Fibroblast of lung (primary cell): ENCODE results near the gene KIAA0040. TPM values are rescaled to one million over a fixed set of nuclear protein-coding genes. Genes with fewer than 3 reads are reported as not detected.
A peak's percentile ranks its signal among the peaks of the same experiment; 100 is the strongest.

Experiments used
- DNase-seq, 2 donors: peaks; one replicate each; pipeline versions ENCODE4 v3.0.0 to v3.0.0-alpha.2; 2010; ENCODE audit warnings: low read depth in 2 of 2
- H2AFZ ChIP-seq: 2 replicates; pipeline ENCODE4 v1.5.1; 2012; ENCODE audit warnings: low read length, control low read depth, inconsistent platforms
- H3K27ac ChIP-seq: 2 replicates; pipeline ENCODE4 v1.5.1; 2011; ENCODE audit warnings: low read length, control low read depth; ENCODE audit not compliant: insufficient read depth
- H3K27me3 ChIP-seq: 2 replicates; pipeline ENCODE4 v1.5.1; 2011; ENCODE audit warnings: mild to moderate bottlenecking, low read length; ENCODE audit not compliant: control insufficient read depth, insufficient read depth
- H3K36me3 ChIP-seq: 2 replicates; pipeline ENCODE4 v1.5.1; 2011; ENCODE audit warnings: low read length; ENCODE audit not compliant: control insufficient read depth, insufficient read depth
- H3K4me1 ChIP-seq: 2 replicates; pipeline ENCODE4 v1.5.1; 2011; ENCODE audit warnings: low read length; ENCODE audit not compliant: control insufficient read depth, insufficient read depth; ENCODE audit errors: extremely low read depth
- H3K4me2 ChIP-seq: 2 replicates; pipeline ENCODE4 v1.5.1; 2011; ENCODE audit warnings: low read length, control low read depth; ENCODE audit not compliant: insufficient read depth; ENCODE audit errors: extremely low read depth
- H3K4me3 ChIP-seq, 4 experiments: fragments of 200-600 bp in 1 of 4; sonication (generic) in 1 of 4; replicated peaks in 1 of 4; 2 replicates each; pipeline ENCODE4 v1.5.1; 2011 to 2016; ENCODE audit warnings: low read length in 4 of 4, low read depth in 3 of 4, mild to moderate bottlenecking in 3 of 4, control low read depth in 2 of 4, inconsistent platforms in 1 of 4, mixed read lengths in 1 of 4; ENCODE audit not compliant: insufficient read depth in 1 of 4; ENCODE audit errors: control extremely low read depth in 1 of 4
- H3K79me2 ChIP-seq: 2 replicates; pipeline ENCODE4 v1.5.1; 2012; ENCODE audit warnings: mild to moderate bottlenecking, low read length, inconsistent platforms; ENCODE audit not compliant: control insufficient read depth, insufficient read depth
- H3K9ac ChIP-seq: 2 replicates; pipeline ENCODE4 v1.5.1; 2011; ENCODE audit warnings: mild to moderate bottlenecking, low read length, control low read depth; ENCODE audit not compliant: insufficient read depth
- H3K9me3 ChIP-seq: 2 replicates; pipeline ENCODE4 v1.5.1; 2012; ENCODE audit warnings: low read depth, low read length; ENCODE audit not compliant: control insufficient read depth, insufficient read depth
- H4K20me1 ChIP-seq: 2 replicates; pipeline ENCODE4 v1.5.1; 2011; ENCODE audit warnings: low read length; ENCODE audit not compliant: control insufficient read depth, insufficient read depth; ENCODE audit errors: extremely low read depth
- EZH2 ChIP-seq: IDR thresholded peaks from 2 replicates; pipeline ENCODE4 v1.5.1; 2012; ENCODE audit warnings: low read length, control low read depth, mild to moderate bottlenecking; ENCODE audit errors: missing control alignments
- polyA plus RNA-seq, 2 donors: library from polyadenylated mRNA; depleted of rRNA in 1 of 2; stranded (reverse) in 1 of 2; unstranded in 1 of 2; fragments of >200 nt; gene quantifications; 2 replicates each; pipeline ENCODE4 v1.2.1, GENCODE V29; 2011 to 2012; ENCODE audit warnings: missing spikeins in 1 of 2
- total RNA-seq: library from RNA; depleted of rRNA; stranded (reverse); fragments of >200 nt; gene quantifications from 2 replicates; pipeline ENCODE4 v1.2.1, GENCODE V29; 2014
- TF ChIP-seq, protein P1 (sequence below), 2 donors: IDR thresholded peaks in 1 of 2; conservative IDR thresholded peaks in 1 of 2; 1 replicate in 1 of 2; 2 replicates in 1 of 2; pipeline ENCODE4 v1.5.1; 2011 to 2012; ENCODE audit warnings: low read length in 2 of 2, control low read depth in 1 of 2, inconsistent platforms in 1 of 2, low read depth in 1 of 2, mild to moderate bottlenecking in 1 of 2

KIAA0040 gene
- total and polyA plus RNA-seq, 2 donors (not counting 1 experiment from before 2014, with no cell fraction given) = 0.17 to 24.7 TPM

GRCh38 chr1:175129182-175129581 is 63.4 kb downstream of the KIAA0040 start:
- peak; percentile 29 to 77 for DNase-seq
- H2AFZ ChIP-seq = no peak overlapping the region
- no peaks in the 10 kb centered on the region for H3K79me2 ChIP-seq
- H3K36me3 ChIP-seq = no peaks in the 10 kb centered on the region
- H3K9me3 ChIP-seq = no peaks in the 10 kb centered on the region
- H4K20me1 ChIP-seq = no peaks in the 10 kb centered on the region
- no peak overlapping the region for H3K9ac ChIP-seq
- peaks cover 2% of the 10 kb centered on the region for H3K4me1 ChIP-seq
- no peaks in the 10 kb centered on the region for H3K27me3 ChIP-seq
- H3K4me2 ChIP-seq = no peak overlapping the region
- H3K4me3 ChIP-seq = no peak overlapping the region
- TF ChIP-seq, protein P1, sequence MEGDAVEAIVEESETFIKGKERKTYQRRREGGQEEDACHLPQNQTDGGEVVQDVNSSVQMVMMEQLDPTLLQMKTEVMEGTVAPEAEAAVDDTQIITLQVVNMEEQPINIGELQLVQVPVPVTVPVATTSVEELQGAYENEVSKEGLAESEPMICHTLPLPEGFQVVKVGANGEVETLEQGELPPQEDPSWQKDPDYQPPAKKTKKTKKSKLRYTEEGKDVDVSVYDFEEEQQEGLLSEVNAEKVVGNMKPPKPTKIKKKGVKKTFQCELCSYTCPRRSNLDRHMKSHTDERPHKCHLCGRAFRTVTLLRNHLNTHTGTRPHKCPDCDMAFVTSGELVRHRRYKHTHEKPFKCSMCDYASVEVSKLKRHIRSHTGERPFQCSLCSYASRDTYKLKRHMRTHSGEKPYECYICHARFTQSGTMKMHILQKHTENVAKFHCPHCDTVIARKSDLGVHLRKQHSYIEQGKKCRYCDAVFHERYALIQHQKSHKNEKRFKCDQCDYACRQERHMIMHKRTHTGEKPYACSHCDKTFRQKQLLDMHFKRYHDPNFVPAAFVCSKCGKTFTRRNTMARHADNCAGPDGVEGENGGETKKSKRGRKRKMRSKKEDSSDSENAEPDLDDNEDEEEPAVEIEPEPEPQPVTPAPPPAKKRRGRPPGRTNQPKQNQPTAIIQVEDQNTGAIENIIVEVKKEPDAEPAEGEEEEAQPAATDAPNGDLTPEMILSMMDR (conservative IDR thresholded peaks at IDR 0.05 in 1 of 2, IDR thresholded peaks at IDR 0.05 in 1 of 2; ENCODE audit: low read depth in 1 of 2, low read length in 2 of 2) = no peak
- no peak for TF ChIP-seq EZH2
- H3K27ac ChIP-seq = no peak overlapping the region

DNA sequence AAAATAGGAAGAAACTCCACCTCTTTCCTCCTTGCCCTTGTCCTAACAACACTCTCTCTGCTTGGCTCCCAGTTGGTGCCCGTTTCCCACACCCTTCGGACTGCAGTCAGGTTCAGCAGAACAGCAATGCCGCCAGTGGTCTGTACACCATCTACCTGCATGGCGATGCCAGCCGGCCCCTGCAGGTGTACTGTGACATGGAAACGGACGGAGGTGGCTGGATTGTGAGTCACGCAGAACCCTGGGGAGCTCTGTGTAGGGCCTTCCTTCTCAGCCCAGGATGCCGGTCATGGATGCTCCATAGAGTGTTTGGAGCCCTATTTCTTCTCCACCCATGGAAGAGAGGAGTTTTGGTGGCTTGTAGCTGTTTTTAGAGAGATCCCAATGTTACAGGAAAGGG is 64.1 kb downstream of the KIAA0040 start:
- no peak for TF ChIP-seq EZH2
- TF ChIP-seq, protein P1 (conservative IDR thresholded peaks at IDR 0.05 in 1 of 2, IDR thresholded peaks at IDR 0.05 in 1 of 2; ENCODE audit: low read depth in 1 of 2, low read length in 2 of 2) = no peak
- Histone ChIP-seq H4K20me1 (no peaks in the 10 kb centered on the region), H3K4me1 (peaks cover 2% of the 10 kb centered on the region), H3K27ac (no peak overlapping the region), H3K9me3 (no peaks in the 10 kb centered on the region), H3K9ac (no peak overlapping the region), H3K79me2 (no peaks in the 10 kb centered on the region), H3K27me3 (no peaks in the 10 kb centered on the region), H3K4me3 (no peak overlapping the region), H2AFZ (no peak overlapping the region), H3K36me3 (no peaks in the 10 kb centered on the region), H3K4me2 (no peak overlapping the region)
- no peak for DNase-seq

- peaks cover 2% of the 10 kb centered on the region for H3K4me1 ChIP-seq
- H3K4me3 ChIP-seq = no peak overlapping the region
- H4K20me1 ChIP-seq = no peaks in the 10 kb centered on the region
- H3K79me2 ChIP-seq = no peaks in the 10 kb centered on the region
- H2AFZ ChIP-seq = no peak overlapping the region
- DNase-seq = no peak
- no peaks in the 10 kb centered on the region for H3K36me3 ChIP-seq
- H3K9ac ChIP-seq = no peak overlapping the region
- H3K27me3 ChIP-seq = no peaks in the 10 kb centered on the region
- H3K4me2 ChIP-seq = no peak overlapping the region
- TF ChIP-seq, protein P1 (conservative IDR thresholded peaks at IDR 0.05 in 1 of 2, IDR thresholded peaks at IDR 0.05 in 1 of 2; ENCODE audit: low read depth in 1 of 2, low read length in 2 of 2) = no peak
- no peak for TF ChIP-seq EZH2
- no peaks in the 10 kb centered on the region for H3K9me3 ChIP-seq
- H3K27ac ChIP-seq = no peak overlapping the region
Observed at GRCh38 chr1:175127565-175127964, 65.0 kb downstream of the KIAA0040 start.
